Adrenal gland (tissue), 12 donors: ENCODE results near the gene DUSP1. TPM values are rescaled to one million over a fixed set of nuclear protein-coding genes. Genes with fewer than 3 reads are reported as not detected.
"Not testable (repeated sequence)": the region's sequence is repeated elsewhere in the genome, so short reads cannot be mapped to it uniquely, and the experiment has no call there.

Source experiments
- DNase-seq, 7 donors: peaks; one replicate each; pipeline ENCODE4 v3.0.0-alpha.2; 2019 to 2020
- H3K27ac ChIP-seq, 5 donors: fragments of 200-600 bp; sonication (generic) in 4 of 5; 1 replicate in 3 of 5; 2 replicates in 2 of 5; pipeline versions ENCODE4 v1.5.1 to v1.8.0; 2016 to 2020; ENCODE audit warnings: mild to moderate bottlenecking in 1 of 5
- H3K27me3 ChIP-seq: fragments of 200-600 bp; 2 replicates; pipeline ENCODE4 v1.8.0; 2021
- H3K36me3 ChIP-seq, 2 donors: fragments of 200-600 bp; replicated peaks in 1 of 2; 1 replicate in 1 of 2; 2 replicates in 1 of 2; pipeline versions ENCODE4 v1.5.1 to v1.8.0; 2018 to 2022
- H3K4me1 ChIP-seq, 2 donors: fragments of 200-600 bp; replicated peaks in 1 of 2; 1 replicate in 1 of 2; 2 replicates in 1 of 2; pipeline versions ENCODE4 v1.5.1 to v1.8.0; 2018 to 2021
- H3K4me3 ChIP-seq, 4 donors: fragments of 200-600 bp; sonication (generic) in 3 of 4; one replicate each; pipeline ENCODE4 v1.5.1; 2016 to 2018
- H3K9me3 ChIP-seq, 3 donors: fragments of 200-600 bp; sonication (generic) in 1 of 3; replicated peaks in 1 of 3; 1 replicate in 2 of 3; 2 replicates in 1 of 3; pipeline versions ENCODE4 v1.5.1 to v1.8.0; 2016 to 2021
- POLR2A ChIP-seq, 2 donors: fragments of 450-650 bp; IDR thresholded peaks; one replicate each; pipeline ENCODE4 v1.6.1; 2017; ENCODE audit warnings: antibody characterized with exemption in 2 of 2, mild to moderate bottlenecking in 2 of 2, moderate library complexity in 1 of 2
- WGBS, 4 donors: extraction: QIAGEN DNeasy Blood & Tissue Kit in 2 of 4; methylation state at CpG; one replicate each; pipeline versions ENCODE4 v1.1.5 to v1.1.7; 2013 to 2017; 5-methylcytosine and 5-hydroxymethylcytosine counted together
- intact Hi-C, 2 donors: fragments of 100-400 bp; cut with DNase I; formaldehyde crosslinking; loops; one replicate each; pipeline versions ENCODE4 v1.14.1 to v1.15.0; 2022 to 2023
- polyA plus RNA-seq, 3 donors: library from polyadenylated mRNA; stranded (reverse); fragments of 200-250 nt in 2 of 3; fragments of 350-450 nt in 1 of 3; fragmentation: Illumina TruSeq in 1 of 3; extraction: RNeasy Lipid Tissue Mini Kit (QIAGEN cat#74804) in 1 of 3; gene quantifications; one replicate each; pipeline ENCODE4 v1.2.3, GENCODE V29; 2013 to 2014
- total RNA-seq, 9 donors: library from RNA; depleted of rRNA in 4 of 9; stranded (reverse); fragments of >200 nt in 4 of 9; fragments of 120-200 nt in 1 of 9; fragmentation: NEBNext Ultra II Directional in 1 of 9; extraction: Animal tissue kit (Norgen Biotek cat#: 25700) in 1 of 9; gene quantifications; one replicate each; pipeline versions ENCODE4 v1.1.0 to v1.2.4, GENCODE V29; 2013 to 2023
- TF ChIP-seq, protein P1 (sequence below), 6 experiments: fragments of 450-650 bp in 4 of 6; fragments of 200-600 bp in 2 of 6; sonication (generic) in 1 of 6; IDR thresholded peaks; 1 replicate in 5 of 6; 2 replicates in 1 of 6; pipeline versions ENCODE4 v1.5.1 to v1.8.0; 2016 to 2021; ENCODE audit warnings: antibody characterized with exemption in 6 of 6, mild to moderate bottlenecking in 2 of 6, moderate library complexity in 1 of 6
- donor health status: healthy with polysubstance abuse.
- donor health status: Bipolar disorder and iron deficiency.
- donor health status: DM: yes; HTN: yes; CAD: no.
- donor health status: DM: no; HTN: no; CAD: no.
- donor health status: DM: no; HTN: no; CAD: no.
- donor health status: DM: yes; HTN: yes; CAD: no.

The DUSP1 gene
- total and polyA plus RNA-seq, 12 donors, result 59.5 to 603 (median 260) TPM

DNA sequence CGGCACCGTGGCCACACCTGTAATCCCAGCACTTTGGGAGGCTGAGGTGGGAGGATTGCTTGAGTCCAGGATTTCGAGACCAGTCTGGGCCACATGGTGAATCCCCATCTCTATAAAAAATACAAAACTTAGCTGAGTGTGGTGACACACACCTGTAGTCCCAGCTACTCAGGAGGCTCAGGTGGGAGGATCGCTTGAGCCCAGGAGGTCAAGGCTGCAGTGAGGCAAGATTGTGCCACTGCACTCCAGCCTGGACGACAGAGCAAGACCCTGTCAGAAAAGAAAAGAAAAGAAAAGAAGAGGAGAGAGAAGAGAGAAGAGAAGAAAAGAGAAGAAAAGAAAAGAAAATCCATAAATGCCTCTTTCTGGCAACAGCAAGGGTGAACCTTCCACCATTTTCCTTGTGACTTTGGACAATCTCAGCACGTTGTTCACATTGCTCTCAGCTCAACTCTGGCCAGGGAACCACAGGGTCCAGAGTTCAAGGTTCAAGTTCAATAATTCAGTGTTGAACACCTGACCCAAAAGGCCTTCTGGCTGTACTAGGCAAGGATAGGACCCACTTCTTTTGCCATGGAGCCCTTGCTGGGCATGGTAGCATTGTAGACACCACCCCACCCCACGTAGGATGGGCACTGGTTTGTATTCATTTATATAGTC lies 14.6 kb upstream of the DUSP1 start:
- TF ChIP-seq, protein P1, sequence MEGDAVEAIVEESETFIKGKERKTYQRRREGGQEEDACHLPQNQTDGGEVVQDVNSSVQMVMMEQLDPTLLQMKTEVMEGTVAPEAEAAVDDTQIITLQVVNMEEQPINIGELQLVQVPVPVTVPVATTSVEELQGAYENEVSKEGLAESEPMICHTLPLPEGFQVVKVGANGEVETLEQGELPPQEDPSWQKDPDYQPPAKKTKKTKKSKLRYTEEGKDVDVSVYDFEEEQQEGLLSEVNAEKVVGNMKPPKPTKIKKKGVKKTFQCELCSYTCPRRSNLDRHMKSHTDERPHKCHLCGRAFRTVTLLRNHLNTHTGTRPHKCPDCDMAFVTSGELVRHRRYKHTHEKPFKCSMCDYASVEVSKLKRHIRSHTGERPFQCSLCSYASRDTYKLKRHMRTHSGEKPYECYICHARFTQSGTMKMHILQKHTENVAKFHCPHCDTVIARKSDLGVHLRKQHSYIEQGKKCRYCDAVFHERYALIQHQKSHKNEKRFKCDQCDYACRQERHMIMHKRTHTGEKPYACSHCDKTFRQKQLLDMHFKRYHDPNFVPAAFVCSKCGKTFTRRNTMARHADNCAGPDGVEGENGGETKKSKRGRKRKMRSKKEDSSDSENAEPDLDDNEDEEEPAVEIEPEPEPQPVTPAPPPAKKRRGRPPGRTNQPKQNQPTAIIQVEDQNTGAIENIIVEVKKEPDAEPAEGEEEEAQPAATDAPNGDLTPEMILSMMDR (IDR thresholded peaks at IDR 0.05), result no peak
- Histone ChIP-seq H3K36me3 (no peaks in the 10 kb centered on the region), H3K27ac (no peak overlapping the region), H3K4me1 (peaks cover 24 to 25% of the 10 kb centered on the region in 2 donors), H3K9me3 (no peaks in the 10 kb centered on the region), H3K27me3 (no peaks in the 10 kb centered on the region), H3K4me3 (no peak overlapping the region)
- peak in 2 of 7 donors; percentile 5 to 33 for DNase-seq
- intact Hi-C loops, result no loop called here
- WGBS, 4 donors, result 84 to 90% (median 85%) methylated on average over 7 of the region's 7 CpGs

DNA sequence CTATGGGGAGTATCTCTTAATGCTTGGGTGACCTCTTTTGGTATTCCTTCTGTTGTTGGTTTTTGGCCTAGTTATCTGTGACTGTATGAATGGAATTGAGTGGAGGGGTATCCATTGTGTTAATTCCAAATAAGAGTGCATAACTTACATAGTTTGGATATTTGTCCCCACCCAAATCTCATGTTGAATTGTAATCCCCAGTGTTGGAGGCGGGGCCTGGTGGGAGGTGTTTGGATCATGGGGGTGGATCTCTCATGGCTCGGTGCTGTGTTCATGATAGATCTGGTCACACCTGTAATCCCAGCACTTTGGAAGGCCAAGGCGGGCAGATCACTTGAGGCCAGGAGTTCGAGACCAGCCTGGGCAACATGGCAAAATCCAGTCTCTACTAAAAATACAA lies 13.2 kb upstream of the DUSP1 start:
- 90 to 96% (median 95%) methylated on average over 4 of the region's 4 CpGs for WGBS, 4 donors
- intact Hi-C loops, result loop anchor here in 1 of 2 donors (5.0 kb wide), 1 partner anchor 48 kb away; the partner anchor contains the start of gene ERGIC1

DNA sequence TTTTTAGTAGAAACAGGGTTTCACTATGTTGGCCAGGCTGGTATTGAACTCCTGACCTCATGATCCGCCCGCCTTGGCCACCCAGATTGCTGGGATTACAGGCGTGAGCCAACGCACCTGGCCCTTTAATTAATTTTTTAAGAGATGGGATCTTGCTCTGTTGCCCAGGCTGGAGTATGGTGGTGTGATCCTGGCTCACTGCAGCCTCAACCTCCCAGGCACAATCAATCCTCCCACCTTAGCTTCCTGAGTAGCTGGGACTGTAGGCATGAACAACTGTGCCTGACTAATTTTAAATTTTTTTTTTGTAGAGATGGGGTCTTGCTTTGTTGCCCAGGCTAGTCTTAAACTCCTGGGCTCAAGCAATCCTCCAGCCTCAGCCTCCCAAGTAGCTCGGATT lies 12.3 kb upstream of the DUSP1 start:
- H3K9me3 ChIP-seq, H3K27me3 ChIP-seq, H3K27ac ChIP-seq, H3K36me3 ChIP-seq, H3K4me1 ChIP-seq, H3K4me3 ChIP-seq: not testable (repeated sequence)
- WGBS, 4 donors, result 87 to 98% (median 92%) methylated on average over 5 of the region's 5 CpGs
- intact Hi-C loops, result loop anchor here in 1 of 2 donors (5.0 kb wide), 1 partner anchor 49 kb away; the partner anchor contains the start of gene ERGIC1
- DNase-seq, result peak in 2 of 7 donors; percentile 3 to 30

More for the DNA sequence above, 13.2 kb upstream of the DUSP1 start:
- peaks cover 11% of the 10 kb centered on the region in 2 donors for H3K4me1 ChIP-seq
- not testable (repeated sequence) for H3K27ac ChIP-seq, H3K9me3 ChIP-seq, H3K36me3 ChIP-seq, H3K4me3 ChIP-seq, H3K27me3 ChIP-seq
- peak in 2 of 7 donors; percentile 2 to 24 for DNase-seq

DNA sequence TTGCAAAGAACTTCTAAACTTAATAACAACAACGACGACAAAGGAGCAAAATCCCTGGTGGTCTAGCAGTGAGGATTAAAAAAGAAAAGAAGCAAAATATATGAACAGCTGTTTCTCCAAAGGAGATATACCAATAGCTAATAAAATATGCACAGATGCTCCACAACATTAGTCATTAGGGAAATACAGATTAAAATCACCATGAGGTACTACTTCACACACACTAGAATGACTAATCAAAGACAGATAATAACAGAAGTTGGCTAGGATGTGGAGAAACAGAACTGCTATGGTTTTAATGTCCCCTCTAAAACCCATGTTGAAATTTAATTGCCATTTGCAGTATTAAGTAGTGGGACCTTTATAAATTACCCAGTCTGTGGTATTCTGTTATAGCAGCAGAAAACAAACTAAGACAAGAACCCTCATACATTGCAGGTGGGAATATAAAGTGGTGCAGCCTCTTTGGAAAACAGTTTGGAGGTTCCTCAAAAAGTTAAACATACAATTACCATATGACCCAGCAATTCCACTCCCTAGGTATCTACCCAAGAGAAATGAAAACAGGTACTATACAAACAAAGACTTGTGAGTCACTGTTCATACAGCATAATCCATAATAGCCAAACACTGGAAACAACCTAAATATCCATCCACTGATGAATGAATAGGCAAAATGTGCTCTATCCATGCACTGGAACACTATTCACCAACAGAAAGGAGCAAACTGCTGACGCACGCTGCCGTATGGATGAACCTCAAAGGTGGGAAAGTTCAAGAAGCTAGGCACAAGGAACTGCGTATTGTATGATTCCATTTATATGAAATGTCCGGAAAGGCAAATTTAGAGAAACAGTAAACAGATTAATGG lies 11.4 kb upstream of the DUSP1 start:
- intact Hi-C loops, result loop anchor here in 1 of 2 donors (5.0 kb wide), 1 partner anchor 50 kb away; the partner anchor contains the start of gene ERGIC1

More for the DNA sequence above, 11.4 kb upstream of the DUSP1 start:
- no peak for TF ChIP-seq POLR2A (IDR thresholded peaks at IDR 0.05)
- TF ChIP-seq, protein P1 (IDR thresholded peaks at IDR 0.05), result no peak
- peak in 1 of 7 donors; percentile 2 for DNase-seq
- 92 to 96% (median 96%) methylated on average over 7 of the region's 7 CpGs for WGBS, 4 donors
- H3K36me3 ChIP-seq, result no peaks in the 10 kb centered on the region
- no peak overlapping the region for H3K27ac ChIP-seq
- no peak overlapping the region for H3K4me3 ChIP-seq
- no peaks in the 10 kb centered on the region for H3K27me3 ChIP-seq
- peaks cover 0 to 11% of the 10 kb centered on the region in 2 donors for H3K4me1 ChIP-seq
- no peaks in the 10 kb centered on the region for H3K9me3 ChIP-seq
